Naive thymus-derived CD4-positive, alpha-beta T cell (primary cell): ENCODE measurements around the gene SPATA32. TPM values are rescaled to one million over a fixed set of nuclear protein-coding genes. Genes with fewer than 3 reads are reported as not detected.

Source experiments
- ATAC-seq: fragments of 150-1000 bp; cut with Tn5 transposase; 2 replicates; pipeline ENCODE4 v1.10.0; 2021; ENCODE audit warnings: mild to moderate bottlenecking, moderate library complexity
- CTCF ChIA-PET: fragments of 350-600 bp; sonication (Branson Sonifier 250); formaldehyde crosslinking; loops from one replicate; lab custom pipeline; 2021; ENCODE audit warnings: antibody characterized with exemption; lab: Charles Lee
- POLR2A ChIA-PET: fragments of 350-600 bp; sonication (Branson Sonifier 250); formaldehyde crosslinking; loops from one replicate; lab custom pipeline; 2021; ENCODE audit warnings: antibody characterized with exemption, inconsistent platforms; lab: Charles Lee
- DNase-seq, 9 donors: peaks; one replicate each; pipeline versions ENCODE4 v3.0.0 to v3.0.0-alpha.2; 2020 to 2022; ENCODE audit warnings: mixed read lengths in 1 of 9
- H3K27ac ChIP-seq: one replicate; pipeline ENCODE4 v1.7.0; 2013; ENCODE audit warnings: mild to moderate bottlenecking, low read depth, low read length, moderate library complexity
- H3K27me3 ChIP-seq, 2 donors: one replicate each; pipeline ENCODE4 v1.7.0; 2013; ENCODE audit warnings: low read length in 2 of 2, mild to moderate bottlenecking in 2 of 2, moderate library complexity in 2 of 2; ENCODE audit not compliant: control insufficient read depth in 2 of 2, insufficient read depth in 2 of 2
- H3K36me3 ChIP-seq, 3 experiments: 1 replicate in 2 of 3; 2 replicates in 1 of 3; pipeline ENCODE4 v1.7.0; 2013; ENCODE audit warnings: low read length in 3 of 3, mild to moderate bottlenecking in 3 of 3, moderate library complexity in 1 of 3; ENCODE audit not compliant: insufficient read depth in 3 of 3, control insufficient read depth in 2 of 3
- H3K4me1 ChIP-seq, 2 donors: one replicate each; pipeline ENCODE4 v1.7.0; 2013; ENCODE audit warnings: low read length in 2 of 2, mild to moderate bottlenecking in 2 of 2, moderate library complexity in 1 of 2; ENCODE audit not compliant: control insufficient read depth in 2 of 2, insufficient read depth in 2 of 2
- H3K4me3 ChIP-seq: 2 replicates; pipeline ENCODE4 v1.7.0; 2013; ENCODE audit warnings: mild to moderate bottlenecking, low read length
- H3K9me3 ChIP-seq, 3 experiments: 1 replicate in 2 of 3; 2 replicates in 1 of 3; pipeline ENCODE4 v1.7.0; 2013; ENCODE audit warnings: low read length in 3 of 3; ENCODE audit not compliant: control insufficient read depth in 2 of 3
- H3K27ac Mint-ChIP-seq, 9 donors: one replicate each; pipeline ENCODE4 v1.8.0; 2020 to 2022; ENCODE audit warnings: mixed read lengths in 9 of 9, mild to moderate bottlenecking in 8 of 9, moderate library complexity in 5 of 9, inconsistent platforms in 2 of 9
- H3K27me3 Mint-ChIP-seq, 5 donors: one replicate each; pipeline ENCODE4 v1.8.0; 2021 to 2022; ENCODE audit warnings: mixed read lengths in 5 of 5, mild to moderate bottlenecking in 1 of 5
- H3K36me3 Mint-ChIP-seq, 5 donors: one replicate each; pipeline ENCODE4 v1.8.0; 2020 to 2022; ENCODE audit warnings: mixed read lengths in 5 of 5, mild to moderate bottlenecking in 3 of 5, inconsistent platforms in 1 of 5
- H3K4me1 Mint-ChIP-seq, 7 donors: one replicate each; pipeline ENCODE4 v1.8.0; 2020 to 2022; ENCODE audit warnings: mixed read lengths in 7 of 7, mild to moderate bottlenecking in 3 of 7, inconsistent platforms in 1 of 7
- H3K4me3 Mint-ChIP-seq, 10 donors: one replicate each; pipeline ENCODE4 v1.8.0; 2020 to 2022; ENCODE audit warnings: mild to moderate bottlenecking in 10 of 10, mixed read lengths in 10 of 10, moderate library complexity in 6 of 10, inconsistent platforms in 2 of 10
- H3K9me3 Mint-ChIP-seq, 11 donors: one replicate each; pipeline ENCODE4 v1.8.0; 2020 to 2022; ENCODE audit warnings: mixed read lengths in 11 of 11, mild to moderate bottlenecking in 4 of 11, inconsistent platforms in 1 of 11, moderate library complexity in 1 of 11
- intact Hi-C, 2 donors: fragments of 100-400 bp; cut with micrococcal nuclease; formaldehyde crosslinking; loops; one replicate each; pipeline ENCODE4 v1.15.1; 2023
- polyA plus RNA-seq, 2 donors: library from polyadenylated mRNA; unstranded; fragments of 300-500 nt; fragmentation: Illumina TruSeq; gene quantifications; one replicate each; pipeline ENCODE4 v1.2.3, GENCODE V29; 2021
- total RNA-seq, 6 experiments: library from RNA in 5 of 6; stranded (reverse) in 5 of 6; gene quantifications; 1 replicate in 5 of 6; 2 replicates in 1 of 6; pipeline ENCODE4 v1.2.3 and lab custom pipeline; 2021 to 2026

Gene SPATA32
- total and polyA plus RNA-seq, 7 experiments from 2014 or later, result 0.12 to 1.1 (median 0.45) TPM; not detected in 1

DNA sequence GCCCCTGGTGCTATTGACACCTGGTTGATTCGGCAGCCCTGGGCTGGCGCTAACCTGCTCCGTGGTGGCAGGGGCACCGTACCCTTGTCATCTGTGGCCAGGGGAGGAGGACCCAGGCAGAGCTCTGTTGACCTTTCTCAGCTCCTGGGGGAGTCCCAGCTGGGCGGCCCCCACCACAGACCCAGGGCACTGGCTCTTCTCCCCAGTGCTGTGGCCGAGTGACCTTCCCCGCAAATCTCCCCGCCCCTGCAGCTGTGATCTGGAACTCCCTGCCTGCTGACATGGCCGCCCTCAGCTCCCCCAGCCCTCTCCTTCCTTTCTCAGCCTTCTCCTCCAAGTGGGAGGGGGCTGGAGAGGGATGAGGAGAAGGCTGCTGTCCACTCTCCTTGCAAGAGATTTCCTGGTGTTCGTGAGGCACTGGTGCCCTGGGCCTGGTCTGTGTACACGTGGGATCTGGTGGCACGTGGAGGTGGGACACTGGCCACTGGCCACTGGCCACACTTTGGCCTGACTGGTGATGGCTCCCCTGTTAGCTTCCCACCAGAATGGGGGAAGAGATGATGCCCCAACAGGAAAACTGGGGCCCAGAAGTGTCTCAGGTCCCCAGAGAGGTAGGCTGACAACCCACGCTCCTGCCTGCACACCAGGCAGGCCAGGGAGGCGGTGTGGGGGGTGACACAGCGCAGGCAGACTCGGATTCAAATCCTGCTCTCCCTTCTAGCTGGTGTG, 32.0 kb downstream of the SPATA32 start:
- Mint-ChIP-seq H3K4me1 (peaks cover 54 to 92% (median 81%) of the 10 kb centered on the region in 7 donors), H3K9me3 (no peaks in the 10 kb centered on the region), H3K27me3 (no peaks in the 10 kb centered on the region), H3K36me3 (peaks cover 0 to 30% (median 5%) of the 10 kb centered on the region in 5 donors), H3K27ac (peak overlapping the region; percentile 96 to 100 (median 99)), H3K4me3 (peak overlapping the region; percentile 53 to 99 (median 96))
- Histone ChIP-seq H3K4me1 (peaks cover 64 to 72% of the 10 kb centered on the region in 2 donors), H3K27me3 (no peaks in the 10 kb centered on the region), H3K27ac (peak overlapping the region; percentile 96), H3K36me3 (peaks cover 0 to 24% (median 0%) of the 10 kb centered on the region in 3 experiments), H3K4me3 (peak overlapping the region; percentile 91), H3K9me3 (no peaks in the 10 kb centered on the region)
- intact Hi-C loops, result loop anchor here (1.0 to 5.0 kb wide), 6 partner anchors 9 to 962 kb away; partner anchors contain the start of genes FMNL1 (in 1 of the 2), HEXIM2 (in 1 of the 2), KANSL1 (in 1 of the 2) and NMT1 (in 1 of the 2)
- ATAC-seq, result no peak
- DNase-seq, result peak in 1 of 9 donors; percentile 71
- CTCF ChIA-PET, result interaction anchor here (0.7 to 11.7 kb wide), 9 partner anchors 10 to 163 kb away, joined by 3 to 397 read pairs (median 4); partner anchors contain the start of genes ACBD4, FMNL1 and HEXIM1
- POLR2A ChIA-PET, result interaction anchor here (0.9 to 34.3 kb wide), 8 partner anchors 5 to 94 kb away, joined by 3 to 851 read pairs (median 11); partner anchors contain the start of genes ACBD4, FMNL1, HEXIM1 and MAP3K14

DNA sequence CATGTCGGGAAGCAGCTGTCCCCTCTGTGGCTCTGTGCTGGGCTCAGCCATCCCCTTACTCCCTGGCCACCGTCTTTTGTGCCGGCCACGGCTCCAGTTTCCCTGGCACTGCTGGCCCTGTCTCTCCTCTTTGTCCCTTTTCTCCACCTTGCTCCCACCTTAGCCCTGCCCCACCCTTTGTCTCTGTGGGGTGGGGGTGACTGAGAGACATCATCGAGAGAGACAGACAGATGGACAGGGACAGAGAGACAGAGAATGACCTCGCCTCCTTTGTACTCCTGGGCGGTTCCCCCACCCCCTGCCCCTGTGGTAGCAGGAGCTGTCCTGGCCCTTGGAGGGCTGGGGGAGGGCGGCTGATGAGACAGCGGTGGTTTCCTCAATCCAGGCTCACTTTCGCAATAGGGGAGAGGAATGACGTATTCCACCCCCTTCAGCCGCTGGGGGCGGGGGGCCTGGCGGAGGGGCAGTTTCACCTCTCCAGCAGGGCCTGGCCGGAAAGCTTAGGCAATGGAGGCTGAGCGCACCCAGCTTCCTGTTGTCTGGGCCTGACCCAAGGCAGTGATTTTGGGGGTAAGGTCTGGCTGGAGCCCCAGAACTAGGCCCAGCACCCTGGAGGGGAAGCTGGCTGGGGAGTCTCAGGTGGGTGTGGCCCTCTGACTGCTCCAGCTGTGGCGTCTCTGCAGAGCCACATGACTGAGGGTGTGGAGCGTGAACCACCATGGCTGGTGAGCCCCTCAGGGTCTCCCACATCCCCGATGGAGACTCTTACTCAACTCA, 32.9 kb downstream of the SPATA32 start:
- intact Hi-C loops, result loop anchor here (1.0 to 5.0 kb wide), 6 partner anchors 8 to 963 kb away; partner anchors contain the start of genes FMNL1 (in 1 of the 2), HEXIM2 (in 1 of the 2), KANSL1 (in 1 of the 2) and NMT1 (in 1 of the 2)
- peak; percentile 66 for ATAC-seq
- peak overlapping the region; percentile 83 to 99 (median 96) for H3K4me3 Mint-ChIP-seq

GRCh38 chr17:45227926-45228762, 33.8 kb downstream of the SPATA32 start:
- no peaks in the 10 kb centered on the region for H3K27me3 ChIP-seq
- peak overlapping the region; percentile 96 for H3K27ac ChIP-seq
- peak overlapping the region; percentile 83 to 99 (median 96) for H3K4me3 Mint-ChIP-seq
- peaks cover 56 to 92% (median 74%) of the 10 kb centered on the region in 7 donors for H3K4me1 Mint-ChIP-seq
- H3K9me3 Mint-ChIP-seq, result no peaks in the 10 kb centered on the region
- peak overlapping the region; percentile 91 for H3K4me3 ChIP-seq
- peaks cover 70% of the 10 kb centered on the region in 2 donors for H3K4me1 ChIP-seq
- DNase-seq, result no peak
- H3K36me3 Mint-ChIP-seq, result peaks cover 0 to 40% (median 4%) of the 10 kb centered on the region in 5 donors
- intact Hi-C loops, result loop anchor here (2.0 to 5.0 kb wide), 5 partner anchors 34 to 964 kb away; partner anchors contain the start of genes HEXIM2 (in 1 of the 2), KANSL1 (in 1 of the 2), NMT1 (in 1 of the 2) and SPATA32 (in 1 of the 2)
- H3K9me3 ChIP-seq, result no peaks in the 10 kb centered on the region
- CTCF ChIA-PET, result interaction anchor here (0.6 to 11.7 kb wide), 6 partner anchors 8 to 173 kb away, joined by 3 to 397 read pairs (median 5); partner anchors contain the start of genes ACBD4 and FMNL1
- peaks cover 0 to 14% (median 0%) of the 10 kb centered on the region in 3 experiments for H3K36me3 ChIP-seq
- peak overlapping the region; percentile 96 to 100 (median 99) for H3K27ac Mint-ChIP-seq
- POLR2A ChIA-PET, result interaction anchor here (0.5 to 34.3 kb wide), 8 partner anchors 3 to 89 kb away, joined by 3 to 851 read pairs (median 36); partner anchors contain the start of genes FMNL1, HEXIM1 and MAP3K14
- H3K27me3 Mint-ChIP-seq, result no peaks in the 10 kb centered on the region
- no peak for ATAC-seq

More for the DNA sequence above, 32.9 kb downstream of the SPATA32 start:
- peak overlapping the region; percentile 96 for H3K27ac ChIP-seq
- no peaks in the 10 kb centered on the region for H3K27me3 ChIP-seq
- peak; percentile 64 to 92 (median 74) for DNase-seq
- peak overlapping the region; percentile 96 to 100 (median 99) for H3K27ac Mint-ChIP-seq
- peaks cover 62 to 77% of the 10 kb centered on the region in 2 donors for H3K4me1 ChIP-seq
- CTCF ChIA-PET, result interaction anchor here (0.6 to 11.7 kb wide), 7 partner anchors 9 to 172 kb away, joined by 3 to 397 read pairs (median 4); partner anchors contain the start of genes ACBD4 and FMNL1
- peak overlapping the region; percentile 91 for H3K4me3 ChIP-seq
- H3K36me3 Mint-ChIP-seq, result peaks cover 0 to 37% (median 4%) of the 10 kb centered on the region in 5 donors
- peaks cover 54 to 91% (median 77%) of the 10 kb centered on the region in 7 donors for H3K4me1 Mint-ChIP-seq
- H3K9me3 Mint-ChIP-seq, result no peaks in the 10 kb centered on the region
- peaks cover 0 to 22% (median 0%) of the 10 kb centered on the region in 3 experiments for H3K36me3 ChIP-seq
- POLR2A ChIA-PET, result interaction anchor here (0.5 to 34.3 kb wide), 9 partner anchors 4 to 87 kb away, joined by 3 to 851 read pairs (median 4); partner anchors contain the start of genes FMNL1, HEXIM1 and MAP3K14
- H3K9me3 ChIP-seq, result no peaks in the 10 kb centered on the region
- H3K27me3 Mint-ChIP-seq, result no peaks in the 10 kb centered on the region

DNA sequence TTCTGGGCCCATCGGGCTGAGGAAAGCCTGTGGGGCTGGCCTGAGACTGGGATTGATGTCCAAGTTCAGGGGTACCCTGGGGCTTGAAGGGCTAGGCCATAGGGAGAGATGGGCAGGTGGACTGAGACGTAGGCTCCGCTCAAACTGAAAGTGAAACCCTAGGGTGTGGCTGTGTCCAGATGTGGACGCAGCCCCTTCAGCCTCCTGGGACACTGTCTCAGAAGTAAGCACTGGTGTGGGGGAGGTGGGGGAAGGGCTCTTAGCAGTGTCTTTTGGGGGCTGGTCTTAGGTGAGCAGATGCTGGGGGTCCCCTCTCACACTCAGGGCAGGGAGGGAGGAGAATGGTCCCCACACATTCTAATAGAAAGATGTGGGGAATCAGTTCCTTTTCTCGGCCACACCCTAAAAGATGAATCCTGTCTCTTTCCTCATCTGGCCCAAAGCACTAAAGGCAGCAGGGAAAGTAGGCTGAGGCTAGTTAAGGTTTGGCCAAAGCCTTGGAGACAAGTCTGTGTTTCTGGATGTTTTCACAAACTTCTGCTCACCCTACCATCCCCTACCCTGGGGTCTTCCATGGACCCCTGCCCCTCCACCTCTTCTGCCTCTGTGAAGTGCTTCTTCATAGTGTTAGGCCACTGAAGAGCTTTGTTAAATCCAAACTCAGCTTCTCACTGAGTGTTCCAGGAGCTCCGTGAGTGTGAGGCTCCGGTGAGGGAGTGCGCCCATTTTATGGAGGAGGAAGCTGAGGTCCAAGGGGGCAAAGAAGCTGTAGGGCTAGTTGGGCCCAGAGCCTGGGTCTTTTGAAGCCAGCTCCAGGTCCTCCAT, 34.6 kb downstream of the SPATA32 start:
- H3K4me3 ChIP-seq, result peak overlapping the region; percentile 91
- Mint-ChIP-seq H3K9me3 (no peaks in the 10 kb centered on the region), H3K4me3 (peak overlapping the region; percentile 93 to 100 (median 98)), H3K36me3 (peaks cover 0 to 44% (median 8%) of the 10 kb centered on the region in 5 donors), H3K4me1 (peaks cover 49 to 88% (median 67%) of the 10 kb centered on the region in 7 donors), H3K27ac (peak overlapping the region; percentile 96 to 100 (median 99)), H3K27me3 (no peaks in the 10 kb centered on the region)
- no peaks in the 10 kb centered on the region for H3K27me3 ChIP-seq
- ChIA-PET POLR2A (interaction anchor here (0.6 to 34.3 kb wide), 14 partner anchors 2 to 1263 kb away, joined by 3 to 851 read pairs (median 4); partner anchors contain the start of genes FMNL1, HEXIM1, HEXIM2 and MAP3K14), CTCF (interaction anchor here (0.7 to 13.6 kb wide), 8 partner anchors 6 to 158 kb away, joined by 3 to 397 read pairs (median 9); partner anchors contain the start of genes ACBD4 and FMNL1)
- H3K4me1 ChIP-seq, result peaks cover 64 to 65% of the 10 kb centered on the region in 2 donors
- no peaks in the 10 kb centered on the region for H3K9me3 ChIP-seq
- peak overlapping the region; percentile 96 for H3K27ac ChIP-seq
- no peak for ATAC-seq
- DNase-seq, result no peak
- intact Hi-C loops, result loop anchor here (2.0 to 5.0 kb wide), 5 partner anchors 35 to 965 kb away; partner anchors contain the start of genes HEXIM2 (in 1 of the 2), KANSL1 (in 1 of the 2), NMT1 (in 1 of the 2) and SPATA32 (in 1 of the 2)
- peaks cover 0 to 6% (median 0%) of the 10 kb centered on the region in 3 experiments for H3K36me3 ChIP-seq
